ENCODE measurements around the gene PRPH2. TPM values are rescaled to one million over a fixed set of nuclear protein-coding genes. Genes with fewer than 3 reads are reported as not detected.
"Not testable (repeated sequence)": the region's sequence is repeated elsewhere in the genome, so short reads cannot be mapped to it uniquely, and the experiment has no call there.

PRPH2 gene
- total and polyA plus RNA-seq, 2 donors: 0.39 to 0.57 TPM

DNA sequence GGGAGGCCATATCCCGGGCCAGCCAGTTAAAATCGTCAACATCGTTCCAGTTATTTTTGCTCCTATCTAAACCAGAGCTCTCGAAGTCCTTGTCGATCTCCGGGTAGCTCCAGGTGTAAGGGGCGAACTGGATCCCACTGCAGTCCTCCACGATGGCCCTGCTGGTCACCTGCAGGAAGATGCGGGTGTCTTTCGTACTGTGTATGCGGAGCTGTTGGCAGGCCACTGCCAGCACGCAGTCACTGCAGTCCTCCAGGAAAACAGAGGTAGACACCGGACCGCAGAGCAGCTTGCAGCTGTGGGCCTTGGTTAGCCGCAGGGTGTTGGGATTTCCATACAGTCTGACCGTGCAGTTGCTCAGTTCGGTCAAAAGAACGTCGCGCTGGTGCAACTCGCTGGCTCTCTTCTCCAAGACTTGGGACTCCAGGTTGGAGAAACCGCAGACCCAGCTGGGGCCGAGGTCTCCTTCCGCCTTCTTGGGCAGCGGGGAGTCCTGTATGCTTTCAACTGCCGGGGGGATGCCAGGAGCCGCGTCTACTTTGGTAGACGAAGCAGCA is 22.8 kb upstream of the PRPH2 start:
- DNase-seq (ENCODE audit: low read depth in 6 of 9, low spot score in 9 of 9): peak in 5 of 9 donors; percentile 11 to 65 (median 38)
- Histone ChIP-seq H3K9me3 (ENCODE audit: control insufficient read depth in 2 of 2, insufficient read depth in 1 of 2, low read length in 1 of 2) (peaks cover 0 to 7% of the 10 kb centered on the region in 2 donors), H3K36me3 (ENCODE audit: control insufficient read depth in 2 of 2, insufficient read depth in 2 of 2, low read length in 1 of 2) (no peaks in the 10 kb centered on the region), H3K4me1 (ENCODE audit: control insufficient read depth in 2 of 2, insufficient read depth in 2 of 2, low read length in 2 of 2) (peaks cover 12 to 21% of the 10 kb centered on the region in 2 donors), H3K27me3 (ENCODE audit: control insufficient read depth in 2 of 2, insufficient read depth in 1 of 2, low read length in 1 of 2) (no peaks in the 10 kb centered on the region), H3K27ac (ENCODE audit: low read depth in 1 of 2, low read length in 1 of 2) (peak overlapping the region; percentile 92 to 95), H3K4me3 (ENCODE audit: low read length in 2 of 2) (peak overlapping the region; percentile 76)
- WGBS: 3% methylated on average over 29 of the region's 29 CpGs

- peaks cover 12 to 21% of the 10 kb centered on the region in 2 donors for H3K4me1 ChIP-seq (ENCODE audit: control insufficient read depth in 2 of 2, insufficient read depth in 2 of 2, low read length in 2 of 2)
- peak overlapping the region; percentile 76 for H3K4me3 ChIP-seq (ENCODE audit: low read length in 2 of 2)
- no peak overlapping the region for H3K27ac ChIP-seq (ENCODE audit: low read depth in 1 of 2, low read length in 1 of 2)
- 89% methylated on average over 21 of the region's 21 CpGs for WGBS
- DNase-seq (ENCODE audit: low read depth in 6 of 9, low spot score in 9 of 9): no peak
- no peaks in the 10 kb centered on the region for H3K36me3 ChIP-seq (ENCODE audit: control insufficient read depth in 2 of 2, insufficient read depth in 2 of 2, low read length in 1 of 2)
- peaks cover 0 to 6% of the 10 kb centered on the region in 2 donors for H3K9me3 ChIP-seq (ENCODE audit: control insufficient read depth in 2 of 2, insufficient read depth in 1 of 2, low read length in 1 of 2)
- no peaks in the 10 kb centered on the region for H3K27me3 ChIP-seq (ENCODE audit: control insufficient read depth in 2 of 2, insufficient read depth in 1 of 2, low read length in 1 of 2)
Observed at GRCh38 chr6:42744351-42744893, 22.0 kb upstream of the PRPH2 start.

- WGBS: 82% methylated on average over 5 of the region's 5 CpGs
- no peak overlapping the region for H3K27ac ChIP-seq (ENCODE audit: low read depth in 1 of 2, low read length in 1 of 2)
- peak in 1 of 9 donors; percentile 14 for DNase-seq (ENCODE audit: low read depth in 6 of 9, low spot score in 9 of 9)
- no peaks in the 10 kb centered on the region for H3K27me3 ChIP-seq (ENCODE audit: control insufficient read depth in 2 of 2, insufficient read depth in 1 of 2, low read length in 1 of 2)
- H3K4me1 ChIP-seq (ENCODE audit: control insufficient read depth in 2 of 2, insufficient read depth in 2 of 2, low read length in 2 of 2): peaks cover 10 to 12% of the 10 kb centered on the region in 2 donors
- no peak overlapping the region for H3K4me3 ChIP-seq (ENCODE audit: low read length in 2 of 2)
- peaks cover 0 to 6% of the 10 kb centered on the region in 2 donors for H3K9me3 ChIP-seq (ENCODE audit: control insufficient read depth in 2 of 2, insufficient read depth in 1 of 2, low read length in 1 of 2)
- H3K36me3 ChIP-seq (ENCODE audit: control insufficient read depth in 2 of 2, insufficient read depth in 2 of 2, low read length in 1 of 2): no peaks in the 10 kb centered on the region
Observed at GRCh38 chr6:42742116-42742894, 19.9 kb upstream of the PRPH2 start.

DNA sequence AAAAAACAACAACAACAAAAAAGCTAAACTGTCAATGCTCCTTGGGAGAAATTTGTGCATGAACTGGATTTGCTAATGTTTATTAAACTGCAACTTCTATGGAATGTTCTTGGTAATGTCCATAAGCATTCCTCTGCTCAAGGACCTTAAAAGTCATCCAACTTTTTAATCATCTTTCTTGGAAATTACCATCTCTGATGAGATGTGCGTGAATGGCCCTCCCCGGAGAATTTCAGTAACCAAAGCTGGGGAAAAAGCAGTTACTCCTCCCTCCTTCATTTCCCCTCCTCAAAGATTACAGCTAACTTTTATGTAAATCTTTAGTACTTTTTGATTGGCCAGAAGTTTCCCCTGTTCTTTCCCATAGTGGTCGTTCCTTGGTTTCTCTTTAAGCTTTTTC is 18.3 kb upstream of the PRPH2 start:
- no peaks in the 10 kb centered on the region for H3K36me3 ChIP-seq (ENCODE audit: control insufficient read depth in 2 of 2, insufficient read depth in 2 of 2, low read length in 1 of 2)
- no peak for DNase-seq (ENCODE audit: low read depth in 6 of 9, low spot score in 9 of 9)
- 89% methylated on average over 3 of the region's 3 CpGs for WGBS
- H3K4me1 ChIP-seq (ENCODE audit: control insufficient read depth in 2 of 2, insufficient read depth in 2 of 2, low read length in 2 of 2): peaks cover 10 to 12% of the 10 kb centered on the region in 2 donors
- H3K27me3 ChIP-seq (ENCODE audit: control insufficient read depth in 2 of 2, insufficient read depth in 1 of 2, low read length in 1 of 2): no peaks in the 10 kb centered on the region
- H3K27ac ChIP-seq (ENCODE audit: low read depth in 1 of 2, low read length in 1 of 2): no peak overlapping the region
- H3K9me3 ChIP-seq (ENCODE audit: control insufficient read depth in 2 of 2, insufficient read depth in 1 of 2, low read length in 1 of 2): peaks cover 0 to 6% of the 10 kb centered on the region in 2 donors
- H3K4me3 ChIP-seq (ENCODE audit: low read length in 2 of 2): no peak overlapping the region

- no peak overlapping the region for H3K27ac ChIP-seq (ENCODE audit: low read depth in 1 of 2, low read length in 1 of 2)
- WGBS: over 99% methylated on average over 3 of the region's 3 CpGs
- H3K27me3 ChIP-seq (ENCODE audit: control insufficient read depth in 2 of 2, insufficient read depth in 1 of 2, low read length in 1 of 2): no peaks in the 10 kb centered on the region
- peaks cover 0 to 9% of the 10 kb centered on the region in 2 donors for H3K9me3 ChIP-seq (ENCODE audit: control insufficient read depth in 2 of 2, insufficient read depth in 1 of 2, low read length in 1 of 2)
- H3K4me1 ChIP-seq (ENCODE audit: control insufficient read depth in 2 of 2, insufficient read depth in 2 of 2, low read length in 2 of 2): no peaks in the 10 kb centered on the region
- H3K36me3 ChIP-seq (ENCODE audit: control insufficient read depth in 2 of 2, insufficient read depth in 2 of 2, low read length in 1 of 2): no peaks in the 10 kb centered on the region
- no peak for DNase-seq (ENCODE audit: low read depth in 6 of 9, low spot score in 9 of 9)
- no peak overlapping the region for H3K4me3 ChIP-seq (ENCODE audit: low read length in 2 of 2)
Observed at GRCh38 chr6:42735976-42736375, 13.6 kb upstream of the PRPH2 start.

- WGBS: 95% methylated on average over 13 of the region's 13 CpGs
- H3K4me1 ChIP-seq (ENCODE audit: control insufficient read depth in 2 of 2, insufficient read depth in 2 of 2, low read length in 2 of 2); H3K9me3 ChIP-seq (ENCODE audit: control insufficient read depth in 2 of 2, insufficient read depth in 1 of 2, low read length in 1 of 2); H3K27me3 ChIP-seq (ENCODE audit: control insufficient read depth in 2 of 2, insufficient read depth in 1 of 2, low read length in 1 of 2); H3K27ac ChIP-seq (ENCODE audit: low read depth in 1 of 2, low read length in 1 of 2); H3K36me3 ChIP-seq (ENCODE audit: control insufficient read depth in 2 of 2, insufficient read depth in 2 of 2, low read length in 1 of 2); H3K4me3 ChIP-seq (ENCODE audit: low read length in 2 of 2); DNase-seq (ENCODE audit: low read depth in 6 of 9, low spot score in 9 of 9): not testable (repeated sequence)
Observed at GRCh38 chr6:42733867-42734481, 11.6 kb upstream of the PRPH2 start.

DNA sequence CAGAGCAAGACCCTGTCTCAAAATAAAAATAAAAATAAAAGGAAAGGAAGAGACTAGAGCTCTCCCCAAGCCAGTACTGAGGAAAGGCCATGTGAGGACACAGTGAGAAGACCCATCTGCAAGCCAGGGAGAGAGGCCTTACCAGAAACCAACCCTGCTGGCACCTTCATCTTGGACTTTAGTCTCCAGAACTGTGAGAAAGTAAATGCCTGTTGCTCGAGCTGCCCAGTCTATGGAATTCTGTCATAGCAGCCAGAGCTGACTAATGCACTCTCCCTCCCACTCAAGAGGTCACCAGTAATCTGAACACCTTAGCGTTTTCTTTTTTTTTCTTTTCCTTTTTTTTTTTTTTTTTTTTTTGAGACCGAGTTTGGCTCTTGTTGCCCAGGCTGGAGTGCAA is 7.3 kb upstream of the PRPH2 start:
- H3K4me3 ChIP-seq (ENCODE audit: low read length in 2 of 2): no peak overlapping the region
- no peak overlapping the region for H3K27ac ChIP-seq (ENCODE audit: low read depth in 1 of 2, low read length in 1 of 2)
- peaks cover 2 to 12% of the 10 kb centered on the region in 2 donors for H3K4me1 ChIP-seq (ENCODE audit: control insufficient read depth in 2 of 2, insufficient read depth in 2 of 2, low read length in 2 of 2)
- no peaks in the 10 kb centered on the region for H3K36me3 ChIP-seq (ENCODE audit: control insufficient read depth in 2 of 2, insufficient read depth in 2 of 2, low read length in 1 of 2)
- DNase-seq (ENCODE audit: low read depth in 6 of 9, low spot score in 9 of 9): no peak
- H3K27me3 ChIP-seq (ENCODE audit: control insufficient read depth in 2 of 2, insufficient read depth in 1 of 2, low read length in 1 of 2): peaks cover 0 to 7% of the 10 kb centered on the region in 2 donors
- WGBS: 63% methylated on average over 3 of the region's 3 CpGs
- peaks cover 0 to 9% of the 10 kb centered on the region in 2 donors for H3K9me3 ChIP-seq (ENCODE audit: control insufficient read depth in 2 of 2, insufficient read depth in 1 of 2, low read length in 1 of 2)

GRCh38 chr6:42727627-42728026 is 5.2 kb upstream of the PRPH2 start:
- Histone ChIP-seq H3K4me3 (ENCODE audit: low read length in 2 of 2) (peak overlapping the region in 1 of 2 donors; percentile 67), H3K27me3 (ENCODE audit: control insufficient read depth in 2 of 2, insufficient read depth in 1 of 2, low read length in 1 of 2) (peaks cover 0 to 7% of the 10 kb centered on the region in 2 donors), H3K27ac (ENCODE audit: low read depth in 1 of 2, low read length in 1 of 2) (no peak overlapping the region), H3K36me3 (ENCODE audit: control insufficient read depth in 2 of 2, insufficient read depth in 2 of 2, low read length in 1 of 2) (no peaks in the 10 kb centered on the region), H3K4me1 (ENCODE audit: control insufficient read depth in 2 of 2, insufficient read depth in 2 of 2, low read length in 2 of 2) (peaks cover 2 to 12% of the 10 kb centered on the region in 2 donors), H3K9me3 (ENCODE audit: control insufficient read depth in 2 of 2, insufficient read depth in 1 of 2, low read length in 1 of 2) (peaks cover 0 to 8% of the 10 kb centered on the region in 2 donors)
- WGBS: 96% methylated on average over 22 of the region's 22 CpGs
- no peak for DNase-seq (ENCODE audit: low read depth in 6 of 9, low spot score in 9 of 9)

Data from thymus (tissue), 11 donors.